Gastrocnemius medialis (tissue), 4 donors: ENCODE results near the gene MSH5. TPM values are rescaled to one million over a fixed set of nuclear protein-coding genes. Genes with fewer than 3 reads are reported as not detected.

Experiments
- ATAC-seq, 2 donors: fragments of 150-250 bp; one replicate each; pipeline ENCODE4 v1.9.1; 2016
- DNase-seq, 2 donors: peaks; one replicate each; pipeline ENCODE4 v3.0.0-alpha.2; 2019
- H3K27ac ChIP-seq, 4 donors: fragments of 200-600 bp; sonication (generic); 1 replicate in 1 of 4; 2 replicates in 3 of 4; pipeline ENCODE4 v1.5.1; 2016 to 2018; ENCODE audit warnings: mild to moderate bottlenecking in 2 of 4, moderate library complexity in 1 of 4
- H3K27me3 ChIP-seq, 3 donors: fragments of 200-600 bp; sonication (generic) in 2 of 3; 1 replicate in 1 of 3; 2 replicates in 2 of 3; pipeline versions ENCODE4 v1.5.1 to v1.6.0; 2016 to 2019; ENCODE audit warnings: mild to moderate bottlenecking in 1 of 3, moderate library complexity in 1 of 3
- H3K36me3 ChIP-seq, 2 donors: fragments of 200-600 bp; sonication (generic) in 1 of 2; one replicate each; pipeline ENCODE4 v1.5.1; 2017 to 2018
- H3K4me1 ChIP-seq, 2 donors: fragments of 200-600 bp; sonication (generic) in 1 of 2; one replicate each; pipeline ENCODE4 v1.5.1; 2016 to 2017; ENCODE audit warnings: mild to moderate bottlenecking in 2 of 2
- H3K4me3 ChIP-seq, 4 donors: fragments of 200-600 bp; sonication (generic) in 3 of 4; 1 replicate in 1 of 4; 2 replicates in 3 of 4; pipeline ENCODE4 v1.5.1; 2016 to 2019; ENCODE audit warnings: mild to moderate bottlenecking in 2 of 4
- H3K9me3 ChIP-seq, 3 donors: fragments of 200-600 bp; sonication (generic) in 2 of 3; 1 replicate in 1 of 3; 2 replicates in 2 of 3; pipeline ENCODE4 v1.5.1; 2016 to 2019
- CTCF ChIP-seq, 5 experiments: fragments of 450-650 bp in 3 of 5; fragments of 200-600 bp in 2 of 5; sonication (generic) in 2 of 5; IDR thresholded peaks in 4 of 5; conservative IDR thresholded peaks in 1 of 5; 1 replicate in 4 of 5; 2 replicates in 1 of 5; pipeline ENCODE4 v1.5.1; 2016 to 2019; ENCODE audit warnings: antibody characterized with exemption in 5 of 5, mild to moderate bottlenecking in 3 of 5, moderate library complexity in 3 of 5
- POLR2A ChIP-seq, 2 donors: fragments of 450-650 bp; IDR thresholded peaks; one replicate each; pipeline ENCODE4 v1.6.1; 2017; ENCODE audit warnings: antibody characterized with exemption in 2 of 2, mild to moderate bottlenecking in 2 of 2, moderate library complexity in 2 of 2
- in situ Hi-C, 4 donors: fragments of 200-750 bp; cut with MboI; loops; one replicate each; pipeline versions ENCODE4 v1.15.0 to v1.8.0; 2017; ENCODE audit warnings: low sequenced_read_pairs in 4 of 4
- intact Hi-C: fragments of 100-400 bp; cut with DNase I; formaldehyde crosslinking; loops from one replicate; pipeline ENCODE4 v1.15.1; 2023; ENCODE audit warnings: low total_unique reads
- total RNA-seq, 4 donors: library from RNA; depleted of rRNA; stranded (reverse); fragments of >200 nt; gene quantifications; one replicate each; pipeline versions ENCODE4 v1.1.0 to v1.2.3, GENCODE V29; 2016

Gene MSH5
- total RNA-seq, 4 donors from 2014 or later = 0.35 to 7.8 (median 1.6) TPM

DNA sequence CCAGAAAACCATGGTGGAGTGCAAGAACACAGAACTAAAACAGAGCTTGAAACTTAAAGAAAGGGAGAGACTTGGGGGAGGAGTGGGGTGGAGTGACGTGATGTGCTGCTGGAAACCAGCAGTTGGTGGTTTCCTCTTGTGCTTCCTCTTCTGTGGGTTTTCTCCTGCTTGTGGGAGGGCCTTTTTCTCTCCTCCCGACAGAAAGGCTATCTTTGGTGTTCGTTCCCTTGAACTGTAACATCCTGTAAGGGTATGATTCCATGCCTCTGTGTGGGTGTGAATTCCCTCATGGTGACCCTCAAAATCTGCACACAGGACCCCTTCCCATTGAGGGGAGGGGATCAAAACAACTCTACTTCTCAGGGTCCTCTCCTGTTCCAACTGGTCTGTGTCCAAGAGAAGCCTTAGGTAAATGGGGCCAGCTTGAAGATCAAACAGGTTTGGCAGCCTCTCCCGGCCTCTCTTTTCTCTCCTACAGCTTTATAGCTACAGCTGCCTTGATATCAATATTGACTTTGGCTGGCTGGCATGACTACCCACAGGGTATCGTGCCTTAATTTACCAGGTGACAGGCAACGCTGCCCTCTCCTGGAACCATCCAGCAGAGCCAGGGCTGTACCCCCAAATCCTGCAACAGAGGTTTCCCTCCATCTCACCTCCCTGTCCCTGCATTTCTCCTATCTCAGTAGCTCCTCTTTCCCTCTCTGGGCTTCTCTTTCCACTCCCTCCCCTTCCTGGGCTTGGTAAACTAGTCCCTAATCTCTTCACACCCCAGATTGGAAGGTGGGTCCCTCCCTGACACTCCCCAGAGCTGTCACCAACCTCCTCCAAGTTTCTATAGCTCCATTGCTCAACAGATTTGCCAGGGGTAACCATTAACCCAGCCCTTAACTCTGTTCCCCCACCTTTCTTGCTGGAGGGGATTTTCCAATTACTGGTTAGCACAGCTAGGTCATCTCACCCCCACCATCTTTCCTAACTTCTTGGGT, 1.5 kb upstream of the MSH5 start:
- ATAC-seq = no peak
- in situ Hi-C loops (no loop called here), intact Hi-C loops (loop anchor here (2.0 to 10.0 kb wide), 2 partner anchors 35 to 237 kb away; partner anchors contain the start of genes ABHD16A and DXO)
- H3K9me3 ChIP-seq = no peaks in the 10 kb centered on the region
- DNase-seq = no peak
- peaks cover 0 to 5% of the 10 kb centered on the region in 2 donors for H3K36me3 ChIP-seq
- H3K27me3 ChIP-seq = peaks cover 0 to 9% (median 5%) of the 10 kb centered on the region in 3 donors
- H3K4me3 ChIP-seq = no peak overlapping the region
- peak overlapping the region in 3 of 4 donors; percentile 8 to 79 (median 62) for H3K27ac ChIP-seq
- TF ChIP-seq CTCF (IDR thresholded peaks at IDR 0.05 in 4 of 5, conservative IDR thresholded peaks at IDR 0.05 in 1 of 5) (no peak), POLR2A (IDR thresholded peaks at IDR 0.05) (peak; percentile 26 to 36)
- H3K4me1 ChIP-seq = peaks cover 17 to 26% of the 10 kb centered on the region in 2 donors

DNA sequence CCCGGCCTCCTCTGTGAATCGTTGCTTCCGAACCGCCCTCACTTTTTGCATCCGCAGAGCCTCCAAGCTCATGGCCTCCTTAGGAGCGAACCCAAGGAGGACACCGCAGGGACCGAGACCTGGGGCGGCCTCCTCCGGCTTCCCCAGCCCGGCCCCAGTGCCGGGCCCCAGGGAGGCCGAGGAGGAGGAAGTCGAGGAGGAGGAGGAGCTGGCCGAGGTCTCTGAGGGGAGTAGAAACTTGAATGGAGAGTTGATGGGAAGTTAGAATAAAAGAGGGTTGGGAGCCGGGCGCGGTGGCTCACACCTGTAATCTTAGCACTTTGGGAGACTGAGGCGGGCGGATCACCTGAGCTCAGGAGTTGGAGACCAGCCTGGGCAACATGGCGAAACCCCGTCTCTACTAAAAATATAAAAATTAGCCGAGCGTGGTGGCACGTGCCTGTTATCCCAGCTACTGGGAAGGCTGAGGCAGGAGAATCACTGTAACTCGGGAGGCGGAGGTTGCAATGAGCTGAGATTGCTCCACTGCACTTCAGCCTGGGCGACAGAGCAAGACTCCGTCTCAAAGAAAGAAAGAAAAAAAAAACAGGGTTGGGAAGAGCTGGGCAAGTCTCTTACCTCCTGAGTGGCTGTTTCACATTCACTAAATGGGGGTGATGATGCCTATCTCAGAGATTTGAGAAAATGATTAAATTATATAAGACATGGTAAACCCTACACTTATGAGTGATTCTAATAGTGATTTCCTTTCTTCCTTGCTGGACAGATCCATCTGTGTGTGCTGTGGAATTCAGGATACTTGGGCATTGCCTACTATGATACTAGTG, 805 bp downstream of the MSH5 start:
- TF ChIP-seq CTCF (IDR thresholded peaks at IDR 0.05 in 4 of 5, conservative IDR thresholded peaks at IDR 0.05 in 1 of 5) (no peak), POLR2A (IDR thresholded peaks at IDR 0.05) (no peak)
- peaks cover 0 to 5% (median 0%) of the 10 kb centered on the region in 3 donors for H3K27me3 ChIP-seq
- peak overlapping the region; percentile 47 to 68 (median 63) for H3K27ac ChIP-seq
- in situ Hi-C loops = no loop called here
- peak overlapping the region; percentile 62 to 79 (median 73) for H3K4me3 ChIP-seq
- no peaks in the 10 kb centered on the region for H3K9me3 ChIP-seq
- no peaks in the 10 kb centered on the region for H3K36me3 ChIP-seq
- intact Hi-C loops = loop anchor here (2.0 kb wide), 1 partner anchor 54 kb away; the partner anchor contains the start of gene VARS1
- no peak for DNase-seq
- no peak for ATAC-seq
- H3K4me1 ChIP-seq = peaks cover 11 to 21% of the 10 kb centered on the region in 2 donors

- in situ Hi-C loops = no loop called here
- intact Hi-C loops = loop anchor here (2.0 kb wide), 1 partner anchor 53 kb away; the partner anchor contains the start of gene VARS1
Measured at GRCh38 chr6:31741815-31742214, 2.0 kb downstream of the MSH5 start.

More at GRCh38 chr6:31741815-31742214, 2.0 kb downstream of the MSH5 start:
- ATAC-seq (no peak), DNase-seq (no peak)
- H3K9me3 ChIP-seq = no peaks in the 10 kb centered on the region
- H3K27me3 ChIP-seq = peaks cover 0 to 2% (median 0%) of the 10 kb centered on the region in 3 donors
- peaks cover 8 to 20% of the 10 kb centered on the region in 2 donors for H3K4me1 ChIP-seq
- no peak for TF ChIP-seq POLR2A (IDR thresholded peaks at IDR 0.05)
- TF ChIP-seq CTCF (IDR thresholded peaks at IDR 0.05 in 4 of 5, conservative IDR thresholded peaks at IDR 0.05 in 1 of 5) = no peak
- H3K36me3 ChIP-seq = no peaks in the 10 kb centered on the region
- no peak overlapping the region for H3K4me3 ChIP-seq
- H3K27ac ChIP-seq = no peak overlapping the region
